B cell (primary cell): ENCODE results near the gene FLT1. TPM values are rescaled to one million over a fixed set of nuclear protein-coding genes. Genes with fewer than 3 reads are reported as not detected.

ENCODE experiments used
- ATAC-seq: fragments of 200-7000 bp; cut with Tn5 transposase; one replicate; pipeline ENCODE4 v1.10.0; 2021; ENCODE audit warnings: low read depth, mild to moderate bottlenecking, moderate number of reproducible peaks, moderate library complexity
- CTCF ChIA-PET: fragments of 350-600 bp; sonication (Branson Sonifier 250); formaldehyde crosslinking; loops from one replicate; lab custom pipeline; 2021; ENCODE audit warnings: antibody characterized with exemption, inconsistent platforms; lab: Charles Lee
- POLR2A ChIA-PET: fragments of 350-600 bp; sonication (Branson Sonifier 250); formaldehyde crosslinking; loops from one replicate; lab custom pipeline; 2021; ENCODE audit warnings: antibody characterized with exemption; lab: Charles Lee
- DNase-seq: peaks from one replicate; pipeline ENCODE4 v3.0.0; 2013
- H2AFZ ChIP-seq: 2 replicates; pipeline ENCODE4 v1.6.1; 2012; ENCODE audit warnings: mild to moderate bottlenecking, low read depth, low read length; ENCODE audit not compliant: insufficient read depth, poor library complexity, severe bottlenecking
- H3K27ac ChIP-seq, 2 donors: 1 replicate in 1 of 2; 2 replicates in 1 of 2; pipeline ENCODE4 v1.5.1; 2012 to 2013; ENCODE audit warnings: low read length in 2 of 2, mild to moderate bottlenecking in 2 of 2, moderate library complexity in 1 of 2
- H3K27me3 ChIP-seq, 4 experiments: fragments of 200-600 bp in 1 of 4; sonication (generic) in 1 of 4; replicated peaks in 1 of 4; 1 replicate in 2 of 4; 2 replicates in 2 of 4; pipeline versions ENCODE4 v1.6.1 to v1.7.0; 2013 to 2016; ENCODE audit warnings: low read length in 3 of 4, mild to moderate bottlenecking in 2 of 4, mixed read lengths in 1 of 4, moderate library complexity in 1 of 4; ENCODE audit not compliant: insufficient read depth in 4 of 4, control insufficient read depth in 3 of 4; ENCODE audit errors: control extremely low read depth in 1 of 4
- H3K36me3 ChIP-seq, 2 experiments: replicated peaks in 1 of 2; 1 replicate in 1 of 2; 2 replicates in 1 of 2; pipeline versions ENCODE4 v1.6.1 to v1.7.1; 2013; ENCODE audit warnings: low read length in 1 of 2; ENCODE audit not compliant: insufficient read depth in 2 of 2, control insufficient read depth in 1 of 2; ENCODE audit errors: control extremely low read depth in 1 of 2, extremely low read depth in 1 of 2
- H3K4me1 ChIP-seq, 2 donors: fragments of 200-600 bp in 1 of 2; sonication (generic) in 1 of 2; 1 replicate in 1 of 2; 2 replicates in 1 of 2; pipeline versions ENCODE4 v1.5.1 to v1.6.1; 2013 to 2017; ENCODE audit warnings: low read length in 2 of 2; ENCODE audit not compliant: control insufficient read depth in 2 of 2, insufficient read depth in 2 of 2
- H3K4me2 ChIP-seq: replicated peaks from 2 replicates; pipeline ENCODE3; 2012; ENCODE audit warnings: mild to moderate bottlenecking, low read depth, low read length; ENCODE audit not compliant: poor library complexity, severe bottlenecking
- H3K4me3 ChIP-seq, 5 experiments: fragments of 200-600 bp in 1 of 5; sonication (generic) in 1 of 5; 1 replicate in 3 of 5; 2 replicates in 2 of 5; pipeline versions ENCODE4 v1.5.1 to v1.7.0; 2011 to 2016; ENCODE audit warnings: low read length in 4 of 5, mild to moderate bottlenecking in 4 of 5, low read depth in 2 of 5, control low read depth in 1 of 5, moderate library complexity in 1 of 5; ENCODE audit not compliant: insufficient read depth in 1 of 5; ENCODE audit errors: control extremely low read depth in 1 of 5, extremely low read depth in 1 of 5
- H3K79me2 ChIP-seq: fragments of 200-600 bp; sonication (generic); one replicate; pipeline ENCODE4 v1.6.0; 2016; ENCODE audit warnings: low read length; ENCODE audit not compliant: control insufficient read depth, insufficient read depth
- H3K9ac ChIP-seq: fragments of 200-600 bp; sonication (generic); 2 replicates; pipeline ENCODE4 v1.6.1; 2017; ENCODE audit warnings: mild to moderate bottlenecking, low read length, moderate library complexity
- H3K9me3 ChIP-seq, 3 donors: one replicate each; pipeline versions ENCODE4 v1.6.1 to v1.7.1; 2013; ENCODE audit warnings: low read length in 2 of 3; ENCODE audit not compliant: control insufficient read depth in 2 of 3, insufficient read depth in 1 of 3; ENCODE audit errors: control extremely low read depth in 1 of 3
- H4K20me1 ChIP-seq: 2 replicates; pipeline ENCODE4 v1.6.0; 2012; ENCODE audit warnings: mild to moderate bottlenecking, low read length; ENCODE audit not compliant: insufficient read depth, control insufficient read depth, poor library complexity, severe bottlenecking
- H3K27ac Mint-ChIP-seq: one replicate; pipeline ENCODE4 v1.8.0; 2021; ENCODE audit warnings: mixed read lengths
- H3K27me3 Mint-ChIP-seq: one replicate; pipeline ENCODE4 v1.8.0; 2021; ENCODE audit warnings: mixed read lengths
- H3K4me1 Mint-ChIP-seq: one replicate; pipeline ENCODE4 v1.8.0; 2021; ENCODE audit warnings: mixed read lengths
- H3K4me3 Mint-ChIP-seq: one replicate; pipeline ENCODE4 v1.8.0; 2021; ENCODE audit warnings: mixed read lengths
- H3K9me3 Mint-ChIP-seq: one replicate; pipeline ENCODE4 v1.8.0; 2022; ENCODE audit warnings: mixed read lengths; ENCODE audit not compliant: insufficient read depth
- CTCF ChIP-seq: fragments of 200-600 bp; IDR thresholded peaks from one replicate; pipeline ENCODE4 v1.8.0; 2022; ENCODE audit warnings: antibody characterized with exemption, mild to moderate bottlenecking
- EZH2 ChIP-seq: IDR thresholded peaks from 2 replicates; pipeline ENCODE4 v1.6.1; 2012; ENCODE audit warnings: borderline replicate concordance, low read depth, mild to moderate bottlenecking, moderate library complexity, low read length; ENCODE audit not compliant: insufficient read depth, poor library complexity, severe bottlenecking
- WGBS: methylation state at CpG from one replicate; pipeline ENCODE4 v1.1.5; 2013; ENCODE audit warnings: missing lambda C conversion rate; ENCODE audit not compliant: insufficient coverage; 5-methylcytosine and 5-hydroxymethylcytosine counted together
- intact Hi-C: fragments of 100-400 bp; cut with micrococcal nuclease; formaldehyde crosslinking; loops from one replicate; pipeline ENCODE4 v1.10.0; 2022
- polyA plus RNA-seq: library from polyadenylated mRNA; depleted of rRNA; stranded (reverse); fragments of >200 nt; gene quantifications from 2 replicates; pipeline ENCODE4 v1.2.3, GENCODE V29; 2012
- total RNA-seq, 2 donors: library from RNA; stranded (reverse); fragments of 120-200 nt in 1 of 2; gene quantifications; 1 replicate in 1 of 2; 2 replicates in 1 of 2; pipeline versions ENCODE4 v1.2.3 to v1.2.4, GENCODE V29; 2013 to 2022

Gene FLT1
- total and polyA plus RNA-seq, 2 donors (not counting 1 experiment from before 2014, with no cell fraction given) = 1.1 to 1.2 TPM

GRCh38 chr13:28529836-28530235 is 34.9 kb upstream of the FLT1 start:
- no CpG with 5 or more reads among the region's 1 CpG for WGBS
- CTCF ChIA-PET = interaction anchor here (1.0 kb wide), 1 partner anchor 206 kb away, joined by 3 read pairs; no protein-coding TSS in a partner anchor

More at GRCh38 chr13:28529836-28530235, 34.9 kb upstream of the FLT1 start:
- H3K4me1 Mint-ChIP-seq = peaks cover 24% of the 10 kb centered on the region
- H4K20me1 ChIP-seq = no peaks in the 10 kb centered on the region
- no peak overlapping the region for H3K27ac ChIP-seq
- H3K4me3 Mint-ChIP-seq = no peak overlapping the region
- no peak for ATAC-seq
- peaks cover 36% of the 10 kb centered on the region for H3K27me3 Mint-ChIP-seq
- no peaks in the 10 kb centered on the region for H3K36me3 ChIP-seq
- no peaks in the 10 kb centered on the region for H3K9me3 Mint-ChIP-seq
- H3K27me3 ChIP-seq = peaks cover 3 to 68% (median 42%) of the 10 kb centered on the region in 4 experiments
- no peak overlapping the region for H2AFZ ChIP-seq
- POLR2A ChIA-PET = no interaction called here
- no peak overlapping the region for H3K4me2 ChIP-seq
- peaks cover 49 to 54% of the 10 kb centered on the region in 2 donors for H3K4me1 ChIP-seq
- H3K4me3 ChIP-seq = no peak overlapping the region
- DNase-seq = no peak
- peaks cover 0 to 14% (median 0%) of the 10 kb centered on the region in 3 donors for H3K9me3 ChIP-seq
- intact Hi-C loops = loop anchor here (1.0 to 10.0 kb wide), 3 partner anchors 35 to 108 kb away; no protein-coding TSS in a partner anchor
- no peak overlapping the region for H3K9ac ChIP-seq
- H3K79me2 ChIP-seq = no peaks in the 10 kb centered on the region
- H3K27ac Mint-ChIP-seq = no peak overlapping the region
- TF ChIP-seq CTCF = no peak
- TF ChIP-seq EZH2 = no peak
